ENCODE data around the gene ZC3H4.

The ZC3H4 gene

GRCh38 chr19:47112997-47113849, at the start of gene ZC3H4:
TSS of gene ZC3H4 (minus strand) at chr19:47113776. CDS start at chr19:47112584, 1,192 bp downstream.
- peak; percentile 100 for DNase-seq

GRCh38 chr19:47161876-47162489, 48.4 kb upstream of the ZC3H4 start:
- DNase-seq: peak; percentile 33

GRCh38 chr19:47158879-47159503, 45.4 kb upstream of the ZC3H4 start:
- peak; percentile 27 for DNase-seq

- no peak for DNase-seq
Measured at GRCh38 chr19:47158367-47158791, 44.8 kb upstream of the ZC3H4 start.

- peak; percentile 80 for DNase-seq
Measured at GRCh38 chr19:47157431-47158321, 44.1 kb upstream of the ZC3H4 start.

- no peak for DNase-seq
Measured at GRCh38 chr19:47156861-47157430, 43.4 kb upstream of the ZC3H4 start.

- no peak for DNase-seq
Measured at GRCh38 chr19:47155148-47155547, 41.6 kb upstream of the ZC3H4 start.

GRCh38 chr19:47153266-47153665, 39.7 kb upstream of the ZC3H4 start:
- no peak for DNase-seq

- DNase-seq: no peak
Measured at GRCh38 chr19:47152632-47153031, 39.1 kb upstream of the ZC3H4 start.

GRCh38 chr19:47152205-47152604, 38.6 kb upstream of the ZC3H4 start:
- DNase-seq: no peak

GRCh38 chr19:47151627-47152026, 38.1 kb upstream of the ZC3H4 start:
- DNase-seq: no peak

GRCh38 chr19:47146920-47147319, 33.3 kb upstream of the ZC3H4 start:
- no peak for DNase-seq

GRCh38 chr19:47145639-47146486, 32.3 kb upstream of the ZC3H4 start:
- no peak for DNase-seq

GRCh38 chr19:47144630-47145029, 31.1 kb upstream of the ZC3H4 start:
- no peak for DNase-seq

- DNase-seq: no peak
Measured at GRCh38 chr19:47143322-47144073, 29.9 kb upstream of the ZC3H4 start.

GRCh38 chr19:47142779-47143178, 29.2 kb upstream of the ZC3H4 start:
- DNase-seq: peak; percentile 69

- DNase-seq: no peak
Measured at GRCh38 chr19:47141695-47142094, 28.1 kb upstream of the ZC3H4 start.

GRCh38 chr19:47141252-47141651, 27.7 kb upstream of the ZC3H4 start:
- DNase-seq: peak; percentile 76

- DNase-seq: no peak
Measured at GRCh38 chr19:47135156-47135555, 21.6 kb upstream of the ZC3H4 start.

GRCh38 chr19:47134545-47134944, 21.0 kb upstream of the ZC3H4 start:
- DNase-seq: no peak

GRCh38 chr19:47133021-47133471, 19.5 kb upstream of the ZC3H4 start:
- no peak for DNase-seq
